Muscle layer of duodenum (tissue), 2 donors: ENCODE measurements around the gene HOXA4.
A peak's percentile ranks its signal among the peaks of the same experiment; 100 is the strongest.

Source experiments
- H3K27ac ChIP-seq: one replicate; pipeline ENCODE4 v1.7.0; 2013; ENCODE audit warnings: mild to moderate bottlenecking, low read length
- H3K27me3 ChIP-seq: one replicate; pipeline ENCODE4 v1.7.0; 2013; ENCODE audit warnings: low read depth, mild to moderate bottlenecking, control low read depth, low read length
- H3K36me3 ChIP-seq, 2 donors: one replicate each; pipeline ENCODE4 v1.7.0; 2013; ENCODE audit warnings: low read length in 2 of 2, control low read depth in 1 of 2, mild to moderate bottlenecking in 1 of 2; ENCODE audit not compliant: insufficient read depth in 2 of 2, control insufficient read depth in 1 of 2
- H3K4me1 ChIP-seq, 2 donors: one replicate each; pipeline ENCODE4 v1.7.0; 2013; ENCODE audit warnings: low read length in 2 of 2, mild to moderate bottlenecking in 2 of 2, control low read depth in 1 of 2, moderate library complexity in 1 of 2; ENCODE audit not compliant: insufficient read depth in 2 of 2, control insufficient read depth in 1 of 2
- H3K4me3 ChIP-seq, 2 donors: one replicate each; pipeline ENCODE4 v1.7.0; 2013; ENCODE audit warnings: low read length in 2 of 2, low read depth in 1 of 2, mild to moderate bottlenecking in 1 of 2
- H3K9me3 ChIP-seq, 2 donors: one replicate each; pipeline ENCODE4 v1.7.0; 2013; ENCODE audit warnings: low read length in 2 of 2, control low read depth in 1 of 2, mild to moderate bottlenecking in 1 of 2; ENCODE audit not compliant: control insufficient read depth in 1 of 2
- donor health status: healthy.

The HOXA4 gene

DNA sequence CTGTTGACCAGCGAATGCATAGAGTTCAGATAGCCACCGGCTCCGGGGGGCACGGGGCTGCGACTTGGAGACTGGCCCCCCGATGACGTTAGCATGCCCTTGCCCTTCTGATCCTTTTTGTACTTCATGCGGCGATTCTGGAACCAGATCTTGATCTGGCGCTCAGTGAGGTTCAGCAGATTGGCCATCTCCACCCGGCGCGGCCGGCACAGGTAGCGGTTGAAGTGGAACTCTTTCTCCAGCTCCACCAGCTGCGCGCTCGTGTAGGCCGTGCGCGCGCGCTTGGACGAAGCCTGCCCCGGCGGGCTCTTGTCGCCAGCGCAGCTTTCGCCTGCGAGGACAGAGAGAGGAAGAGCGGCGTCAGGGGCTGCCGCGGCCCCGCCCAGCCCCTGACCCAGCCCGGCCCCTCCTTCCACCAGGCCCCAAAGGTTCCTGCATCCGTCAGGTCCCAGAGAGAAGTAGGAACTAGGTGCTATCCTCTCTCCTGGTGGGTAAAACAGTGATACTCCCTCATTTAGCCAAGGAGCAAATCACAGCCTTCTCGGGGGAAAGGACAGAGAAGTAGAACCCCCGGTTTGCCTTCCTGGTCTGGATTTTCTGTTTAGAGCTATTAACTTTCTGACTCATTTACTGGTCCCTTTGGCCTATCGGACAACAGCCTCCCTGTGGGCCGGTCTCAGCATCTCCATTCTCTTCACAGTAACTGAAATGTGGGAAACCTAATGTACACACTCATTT, 22.0 kb downstream of the HOXA4 start:
- Histone ChIP-seq H3K27me3 (peaks cover under 1% of the 10 kb centered on the region), H3K4me3 (peak overlapping the region; percentile 26 to 90), H3K27ac (peak overlapping the region; percentile 95), H3K9me3 (no peaks in the 10 kb centered on the region), H3K4me1 (peaks cover 14 to 22% of the 10 kb centered on the region in 2 donors), H3K36me3 (no peaks in the 10 kb centered on the region)

DNA sequence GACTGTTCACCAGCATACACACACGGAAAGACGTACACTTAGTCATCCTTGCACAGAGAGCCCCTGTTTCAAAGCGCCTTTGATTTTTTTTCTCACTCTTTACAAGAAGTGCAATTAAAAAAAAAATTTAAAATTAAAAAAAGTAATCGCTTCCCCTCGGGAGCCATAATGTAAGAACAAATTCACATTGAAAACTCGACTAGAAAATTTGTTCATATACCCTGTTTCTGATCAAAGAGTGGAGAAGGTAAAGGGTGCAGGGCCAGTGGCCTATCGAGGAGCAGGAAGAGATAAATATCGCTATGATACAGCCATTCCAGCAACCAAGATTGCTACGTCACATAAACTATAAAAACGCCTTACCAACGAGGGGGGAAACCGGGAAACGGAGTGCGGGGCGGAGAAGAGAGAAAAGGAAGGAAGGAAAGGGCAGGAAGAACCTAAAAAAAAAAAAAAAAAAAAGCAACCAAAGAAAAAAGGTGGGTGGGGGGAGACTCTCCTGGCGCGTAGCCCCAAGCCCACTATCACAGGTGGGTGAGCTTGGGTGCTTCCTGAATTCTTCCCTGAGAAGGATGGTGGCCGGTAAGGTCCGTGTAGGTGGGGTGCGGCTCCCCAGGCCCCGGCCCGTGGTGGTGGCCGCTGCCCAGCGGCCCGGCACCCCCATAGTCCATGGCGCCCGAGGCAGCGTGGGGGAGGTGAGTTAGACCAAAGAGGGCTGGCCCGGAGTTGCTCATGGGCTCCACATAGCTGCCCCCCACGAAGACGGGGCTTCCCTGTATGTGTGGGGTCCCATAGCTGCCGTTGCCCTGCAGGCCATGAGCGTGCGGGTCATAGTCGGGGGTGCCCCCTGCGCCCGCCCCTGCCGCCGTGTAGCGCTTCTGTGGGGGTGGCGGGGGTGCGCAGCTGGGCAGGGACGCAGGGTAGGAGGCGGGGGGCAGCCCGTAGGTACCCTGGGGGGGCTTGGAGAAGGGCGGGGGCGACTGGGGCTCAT, 22.9 kb downstream of the HOXA4 start:
- Histone ChIP-seq H3K9me3 (no peaks in the 10 kb centered on the region), H3K4me1 (peaks cover 14 to 22% of the 10 kb centered on the region in 2 donors), H3K36me3 (no peaks in the 10 kb centered on the region), H3K27ac (peak overlapping the region; percentile 95), H3K27me3 (peaks cover 8% of the 10 kb centered on the region), H3K4me3 (peak overlapping the region; percentile 26 to 90)

DNA sequence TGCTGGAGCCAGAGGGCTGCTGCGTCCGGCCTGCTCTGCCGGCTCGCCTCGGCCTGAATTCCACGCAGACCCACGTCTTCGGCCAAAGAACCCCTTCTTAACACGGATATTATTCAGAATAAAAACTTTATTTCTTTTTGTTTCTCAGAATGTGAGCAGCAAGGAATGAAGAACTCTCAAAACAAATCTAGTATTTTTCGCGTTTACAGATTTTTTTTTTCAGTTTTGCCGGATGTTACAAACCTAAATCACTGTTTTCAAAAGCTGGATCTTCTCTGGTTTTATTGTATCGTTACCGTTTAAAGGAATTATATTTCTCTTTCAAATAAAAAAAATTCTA, 23.7 kb downstream of the HOXA4 start:
- peaks cover 18 to 20% of the 10 kb centered on the region in 2 donors for H3K4me1 ChIP-seq
- H3K27me3 ChIP-seq = peaks cover 12% of the 10 kb centered on the region
- peak overlapping the region; percentile 62 to 90 for H3K4me3 ChIP-seq
- H3K27ac ChIP-seq = peak overlapping the region; percentile 95
- no peaks in the 10 kb centered on the region for H3K9me3 ChIP-seq
- no peaks in the 10 kb centered on the region for H3K36me3 ChIP-seq

DNA sequence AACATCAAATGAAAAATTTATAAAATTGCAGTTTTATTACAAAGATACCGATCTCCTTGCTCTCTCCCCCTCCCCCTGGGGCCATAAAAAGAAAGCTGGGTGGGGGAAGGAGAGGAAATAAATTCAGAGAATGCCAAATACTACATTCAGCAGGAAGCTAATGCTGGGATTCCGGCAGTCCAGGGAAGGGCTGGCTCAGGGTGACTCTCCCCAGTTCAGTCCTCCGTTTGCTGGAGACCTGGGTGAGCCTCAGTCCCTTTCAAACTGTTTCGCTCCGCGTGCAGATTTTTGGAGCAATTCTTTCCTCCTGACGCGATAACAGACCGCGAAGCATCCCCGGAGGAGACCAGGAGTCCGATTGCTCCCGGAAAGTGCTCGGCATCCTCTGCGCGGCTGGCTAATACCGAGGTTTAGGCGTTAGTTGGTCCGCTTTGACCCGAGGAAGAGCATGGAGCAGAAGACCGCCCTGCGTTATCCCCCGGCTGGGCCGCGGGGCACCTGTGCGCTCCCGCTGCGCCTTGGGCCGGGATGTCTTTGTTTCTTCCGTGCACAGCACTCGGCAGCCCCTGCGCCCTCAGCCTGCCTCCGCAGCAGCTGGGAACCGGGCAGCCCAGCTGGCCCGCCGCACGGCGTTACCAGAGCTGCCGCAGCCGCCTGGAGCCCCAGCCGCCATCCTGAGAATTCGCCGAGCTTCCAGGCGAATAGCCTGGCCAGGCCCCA, 24.2 kb downstream of the HOXA4 start:
- peaks cover 12% of the 10 kb centered on the region for H3K27me3 ChIP-seq
- H3K27ac ChIP-seq = peak overlapping the region; percentile 95
- peak overlapping the region; percentile 62 to 90 for H3K4me3 ChIP-seq
- H3K9me3 ChIP-seq = no peaks in the 10 kb centered on the region
- no peaks in the 10 kb centered on the region for H3K36me3 ChIP-seq
- H3K4me1 ChIP-seq = peaks cover 16 to 17% of the 10 kb centered on the region in 2 donors

DNA sequence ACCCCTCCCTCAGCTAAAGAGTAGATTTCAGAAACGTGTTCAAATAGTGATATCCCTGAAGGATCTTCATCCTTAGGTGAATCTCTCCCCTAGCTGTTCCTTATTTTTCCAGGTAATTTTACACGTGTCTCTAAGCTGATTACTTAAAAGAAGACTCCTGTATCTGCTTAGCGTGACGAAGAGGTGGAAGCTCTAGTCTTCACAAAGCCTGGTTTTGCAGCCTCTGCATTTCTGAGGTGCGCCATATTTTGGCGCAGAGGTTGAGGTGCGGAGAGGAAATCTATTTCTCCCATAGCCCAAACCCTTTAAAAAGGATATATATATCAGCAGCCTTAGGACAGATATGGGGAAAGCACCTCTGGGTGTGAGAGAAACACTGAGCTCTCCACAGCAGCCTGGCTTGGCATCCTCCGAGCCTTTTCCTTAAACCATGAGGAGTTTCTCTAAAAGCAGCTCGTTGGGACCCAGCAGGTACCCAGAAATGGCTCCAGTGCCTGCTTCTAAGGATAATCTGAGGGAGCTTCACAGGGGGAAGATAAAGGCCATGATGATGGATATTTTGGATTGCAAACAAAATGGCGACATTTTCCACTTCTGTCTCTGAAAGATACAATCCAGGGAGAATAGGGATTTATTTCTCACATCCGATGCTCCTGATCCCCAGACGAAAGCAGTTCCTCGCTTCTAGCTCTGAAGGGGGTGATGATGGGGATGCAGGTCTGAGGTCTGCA, 25.1 kb downstream of the HOXA4 start:
- H3K9me3 ChIP-seq = no peaks in the 10 kb centered on the region
- H3K27ac ChIP-seq = peak overlapping the region; percentile 95
- H3K4me1 ChIP-seq = peaks cover 11 to 15% of the 10 kb centered on the region in 2 donors

DNA sequence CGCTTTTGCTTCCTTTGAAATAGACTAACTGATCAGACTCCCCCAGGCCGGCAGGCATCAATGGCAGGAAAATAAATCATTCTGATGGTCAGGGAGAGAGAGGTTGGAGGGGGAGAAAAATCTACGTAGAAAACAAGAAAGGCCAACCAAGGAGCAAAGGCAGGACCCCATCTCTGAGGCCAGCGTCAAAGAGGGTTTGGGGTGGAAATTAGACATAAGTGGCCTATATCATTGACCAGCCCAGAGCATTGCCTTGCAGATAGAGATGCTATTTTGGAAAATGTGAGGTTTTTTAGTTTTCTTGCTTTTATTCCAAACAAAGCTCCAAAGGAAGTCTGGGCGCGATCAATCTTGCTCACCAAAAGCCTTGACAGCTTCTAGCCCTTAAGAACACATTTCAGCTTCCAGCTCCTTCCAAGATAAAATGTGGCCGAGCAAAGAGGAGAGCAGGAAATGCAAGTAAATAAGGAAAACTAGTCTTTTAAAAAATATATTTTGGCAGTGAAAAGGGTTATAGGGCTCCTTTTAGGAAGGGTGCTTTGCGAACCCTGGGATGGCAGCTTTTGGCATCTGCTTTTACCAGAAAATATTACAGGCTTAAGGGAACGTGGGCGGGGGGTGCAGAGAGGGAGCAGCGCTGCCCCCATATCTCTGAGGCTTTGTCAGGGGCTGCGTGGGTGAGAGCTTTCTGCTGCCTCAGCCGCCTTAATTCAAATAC, 26.1 kb downstream of the HOXA4 start:
- peaks cover 5 to 10% of the 10 kb centered on the region in 2 donors for H3K4me1 ChIP-seq
- peak overlapping the region; percentile 95 for H3K27ac ChIP-seq
- no peaks in the 10 kb centered on the region for H3K36me3 ChIP-seq
- H3K27me3 ChIP-seq = peaks cover 12% of the 10 kb centered on the region
- H3K4me3 ChIP-seq = peak overlapping the region; percentile 70 to 90
- H3K9me3 ChIP-seq = no peaks in the 10 kb centered on the region

More for the DNA sequence above, 25.1 kb downstream of the HOXA4 start:
- H3K27me3 ChIP-seq = peaks cover 12% of the 10 kb centered on the region
- H3K36me3 ChIP-seq = no peaks in the 10 kb centered on the region
- H3K4me3 ChIP-seq = peak overlapping the region; percentile 62 to 90

DNA sequence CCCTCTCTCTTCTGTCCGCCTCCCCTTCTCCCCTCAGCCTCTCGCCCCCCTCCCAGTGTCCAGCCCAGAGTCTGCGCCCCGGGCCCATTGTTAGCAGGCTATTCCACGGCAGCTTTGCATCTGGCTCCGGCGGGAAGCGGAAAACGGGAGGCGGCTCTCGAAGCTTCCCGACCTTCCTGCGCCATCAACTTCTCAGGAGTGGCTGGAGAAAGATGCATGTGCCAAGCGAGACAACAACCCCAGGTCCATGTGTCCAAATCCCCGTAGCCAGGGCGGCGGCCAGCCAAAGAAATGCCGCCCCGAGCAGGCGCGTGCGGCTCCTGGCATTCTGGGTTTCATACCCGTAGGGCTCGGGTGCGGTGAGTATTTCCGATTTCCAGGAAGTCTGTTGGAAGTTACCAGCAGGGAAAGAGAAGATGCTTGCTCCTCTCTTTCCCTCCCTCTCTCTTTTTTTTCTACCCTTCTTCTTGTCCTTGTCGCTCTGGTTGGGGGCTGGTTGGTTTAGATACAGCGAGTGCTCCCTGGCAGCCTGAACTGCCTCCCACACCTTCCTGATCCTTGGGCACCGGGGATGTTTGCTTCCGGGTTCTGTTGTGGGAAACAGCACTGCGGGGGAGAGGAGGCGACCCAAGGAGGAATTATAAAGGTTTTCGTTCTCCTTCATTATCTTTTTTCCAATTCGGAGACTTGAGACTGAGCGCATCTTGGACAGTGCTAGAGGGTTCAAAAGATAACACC, 26.9 kb downstream of the HOXA4 start:
- Histone ChIP-seq H3K27me3 (peaks cover 12% of the 10 kb centered on the region), H3K4me1 (peaks cover 0 to 4% of the 10 kb centered on the region in 2 donors)

DNA sequence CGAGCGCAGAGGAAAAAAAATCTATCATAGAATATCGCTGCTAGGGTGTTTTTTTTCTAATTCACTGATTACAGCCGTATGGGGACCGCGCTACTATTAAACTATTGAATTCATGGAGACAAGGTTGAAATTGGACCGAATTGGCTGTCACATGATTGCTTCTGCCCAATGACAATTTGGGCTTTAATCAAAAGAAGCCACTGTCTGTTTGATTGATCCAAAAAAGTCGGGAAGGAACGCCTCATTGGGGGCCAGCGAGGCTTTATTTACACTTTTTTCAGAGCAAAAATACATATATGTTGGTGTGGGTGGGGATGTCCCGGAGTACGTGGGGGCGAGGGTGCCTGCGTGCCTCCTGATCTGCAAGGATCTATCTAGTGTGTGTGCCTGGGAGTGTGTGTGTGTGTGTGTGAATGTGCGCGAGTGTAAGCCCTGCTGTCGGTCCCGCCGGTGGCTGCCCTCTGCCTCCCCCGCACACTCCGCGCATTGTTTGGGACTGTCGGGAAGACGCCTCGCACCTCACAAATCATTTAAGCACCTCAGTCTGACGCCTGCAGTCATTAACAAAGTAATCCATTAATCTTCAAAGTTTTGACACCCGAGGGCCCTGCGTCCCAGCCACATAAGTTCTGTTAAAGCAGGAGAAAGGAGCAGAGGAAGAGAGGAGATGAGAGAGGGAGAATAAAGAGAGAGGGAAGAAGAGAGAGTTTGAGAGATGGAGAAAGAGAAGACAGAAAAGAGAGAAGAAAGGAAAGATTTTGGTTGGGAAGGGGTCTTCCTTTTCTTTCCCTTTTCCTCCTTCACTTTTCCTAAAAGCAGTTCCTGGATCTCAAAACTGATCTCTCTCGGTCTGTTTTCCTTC, 27.7 kb downstream of the HOXA4 start, which contains the start of gene HOXA2:
Gene HOXA2, minus strand, starts transcription at position 103 of the 862 bp plus-strand sequence. CDS start 183 bp downstream, outside the sequence.
- Histone ChIP-seq H3K9me3 (no peaks in the 10 kb centered on the region), H3K4me1 (peaks cover 0 to 5% of the 10 kb centered on the region in 2 donors), H3K4me3 (peak within 1 kb of the TSS; percentile 79 to 90), H3K36me3 (no peaks in the 10 kb centered on the region), H3K27me3 (peaks cover 12% of the 10 kb centered on the region), H3K27ac (peak within 1 kb of the TSS; percentile 95)

More for the DNA sequence above, 26.9 kb downstream of the HOXA4 start:
- peak overlapping the region; percentile 95 for H3K27ac ChIP-seq
- peak overlapping the region; percentile 70 to 90 for H3K4me3 ChIP-seq
- no peaks in the 10 kb centered on the region for H3K9me3 ChIP-seq
- no peaks in the 10 kb centered on the region for H3K36me3 ChIP-seq

DNA sequence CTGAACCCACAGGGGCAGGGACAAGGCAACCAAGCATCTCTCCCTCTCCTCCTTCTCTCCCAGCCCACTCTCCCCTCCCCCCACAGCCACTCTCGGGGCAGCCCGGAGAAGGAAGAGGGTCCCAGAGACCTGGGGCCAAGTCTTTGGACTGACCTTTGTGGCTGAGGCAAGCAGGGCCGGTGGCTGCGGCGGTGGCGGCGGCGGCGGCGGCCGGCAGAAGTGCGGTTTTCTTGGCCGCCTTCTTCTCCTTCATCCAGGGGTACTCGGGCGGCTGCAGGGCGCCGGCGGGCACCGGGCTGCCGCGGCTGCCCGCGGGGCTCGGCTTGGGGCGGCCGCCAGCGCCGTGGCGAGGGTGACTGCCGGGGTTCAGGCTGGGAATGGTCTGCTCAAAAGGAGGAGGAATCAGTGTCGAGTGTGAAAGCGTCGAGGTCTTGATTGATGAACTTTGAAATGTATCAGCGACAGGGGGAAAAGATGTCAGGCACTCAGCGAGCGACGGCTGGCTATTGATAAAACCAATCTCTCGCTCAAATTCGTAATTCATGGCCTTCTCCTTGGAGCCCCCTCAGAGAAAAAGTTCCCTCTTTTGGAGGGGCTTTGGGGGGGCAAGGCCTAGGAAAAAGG, 28.5 kb downstream of the HOXA4 start:
- peaks cover 0 to 11% of the 10 kb centered on the region in 2 donors for H3K4me1 ChIP-seq
- H3K27me3 ChIP-seq = peaks cover 12% of the 10 kb centered on the region
- no peaks in the 10 kb centered on the region for H3K9me3 ChIP-seq
- H3K27ac ChIP-seq = peak overlapping the region; percentile 95
- H3K36me3 ChIP-seq = no peaks in the 10 kb centered on the region
- H3K4me3 ChIP-seq = peak overlapping the region; percentile 79 to 90
